ENCODE measurements around the gene INTS12. TPM values are rescaled to one million over a fixed set of nuclear protein-coding genes. Genes with fewer than 3 reads are reported as not detected.

Gene INTS12
- total RNA-seq, 1 experiment from 2014 or later, result 13.3 TPM

GRCh38 chr4:105753361-105753760 lies 44.9 kb upstream of the INTS12 start:
- ChIA-PET CTCF (no interaction called here), POLR2A (ENCODE audit: unreplicated experiment) (no interaction called here)
- H3K9me3 ChIP-seq (ENCODE audit: low read length), result no peaks in the 10 kb centered on the region
- no peaks in the 10 kb centered on the region for H3K79me2 ChIP-seq (ENCODE audit: low read length)
- TF ChIP-seq EZH2 (IDR thresholded peaks at IDR 0.05; ENCODE audit: low read length, unreplicated experiment) (no peak), EZH2phosphoT487 (IDR thresholded peaks at IDR 0.05; ENCODE audit: borderline replicate concordance, low read length) (no peak), CTCF (conservative IDR thresholded peaks at IDR 0.05; ENCODE audit: low read depth, low read length) (no peak)
- DNase-seq, result no peak
- no peaks in the 10 kb centered on the region for H3K4me1 ChIP-seq (ENCODE audit: insufficient read depth, low read length)
- H3K4me2 ChIP-seq (ENCODE audit: low read length), result no peak overlapping the region
- no peaks in the 10 kb centered on the region for H3K27me3 ChIP-seq (ENCODE audit: low read length)
- no TSS peak for BruUV-seq (replicated peaks)
- H3K36me3 ChIP-seq (ENCODE audit: low read depth, low read length), result no peaks in the 10 kb centered on the region
- no peaks in the 10 kb centered on the region for H3K9me2 ChIP-seq (replicated peaks; ENCODE audit: low read length)
- no peak overlapping the region for H3K9ac ChIP-seq (ENCODE audit: low read length)
- H4K20me1 ChIP-seq (ENCODE audit: low read length), result no peaks in the 10 kb centered on the region
- no peak overlapping the region for H3K27ac ChIP-seq (ENCODE audit: low read length)
- ATAC-seq, result no peak
- H2AFZ ChIP-seq (ENCODE audit: low read length), result no peak overlapping the region
- H3F3A ChIP-seq (ENCODE audit: low read length, unreplicated experiment), result no peaks in the 10 kb centered on the region
- no peak overlapping the region for H3K4me3 ChIP-seq (ENCODE audit: low read length)
- intact Hi-C loops (cut with micrococcal nuclease), result no loop called here

- no TSS peak for BruUV-seq (replicated peaks)
- TF ChIP-seq EZH2phosphoT487 (IDR thresholded peaks at IDR 0.05; ENCODE audit: borderline replicate concordance, low read length), result no peak
- Histone ChIP-seq H3K9me2 (replicated peaks; ENCODE audit: low read length) (no peaks in the 10 kb centered on the region), H3K4me1 (ENCODE audit: insufficient read depth, low read length) (no peaks in the 10 kb centered on the region), H2AFZ (ENCODE audit: low read length) (no peak overlapping the region), H3K27ac (ENCODE audit: low read length) (no peak overlapping the region), H3K4me3 (ENCODE audit: low read length) (no peak overlapping the region), H3K4me2 (ENCODE audit: low read length) (no peak overlapping the region), H3K79me2 (ENCODE audit: low read length) (no peaks in the 10 kb centered on the region), H3K36me3 (ENCODE audit: low read depth, low read length) (no peaks in the 10 kb centered on the region), H3F3A (ENCODE audit: low read length, unreplicated experiment) (no peaks in the 10 kb centered on the region), H3K9me3 (ENCODE audit: low read length) (no peaks in the 10 kb centered on the region), H3K27me3 (ENCODE audit: low read length) (no peaks in the 10 kb centered on the region), H3K9ac (ENCODE audit: low read length) (no peak overlapping the region), H4K20me1 (ENCODE audit: low read length) (no peaks in the 10 kb centered on the region)
- DNase-seq (no peak), ATAC-seq (no peak)
- intact Hi-C loops (cut with micrococcal nuclease), result no loop called here
- CTCF ChIA-PET, result no interaction called here
- POLR2A ChIA-PET (ENCODE audit: unreplicated experiment), result no interaction called here
Observed at GRCh38 chr4:105751718-105752299, 43.3 kb upstream of the INTS12 start.

GRCh38 chr4:105748222-105748621 lies 39.7 kb upstream of the INTS12 start:
- ATAC-seq (no peak), DNase-seq (no peak)
- no TSS peak for BruUV-seq (replicated peaks)
- ChIA-PET POLR2A (ENCODE audit: unreplicated experiment) (no interaction called here), CTCF (no interaction called here)
- H3K4me1 ChIP-seq (ENCODE audit: insufficient read depth, low read length), result no peaks in the 10 kb centered on the region
- no peaks in the 10 kb centered on the region for H3K9me2 ChIP-seq (replicated peaks; ENCODE audit: low read length)
- no peak overlapping the region for H3K9ac ChIP-seq (ENCODE audit: low read length)
- intact Hi-C loops (cut with micrococcal nuclease), result no loop called here
- H3K27ac ChIP-seq (ENCODE audit: low read length), result no peak overlapping the region
- TF ChIP-seq EZH2phosphoT487 (IDR thresholded peaks at IDR 0.05; ENCODE audit: borderline replicate concordance, low read length) (no peak), EZH2 (IDR thresholded peaks at IDR 0.05; ENCODE audit: low read length, unreplicated experiment) (no peak), CTCF (conservative IDR thresholded peaks at IDR 0.05; ENCODE audit: low read depth, low read length) (no peak)
- H3K4me3 ChIP-seq (ENCODE audit: low read length), result no peak overlapping the region
- no peak overlapping the region for H3K4me2 ChIP-seq (ENCODE audit: low read length)
- H2AFZ ChIP-seq (ENCODE audit: low read length), result no peak overlapping the region
- no peaks in the 10 kb centered on the region for H4K20me1 ChIP-seq (ENCODE audit: low read length)
- no peaks in the 10 kb centered on the region for H3F3A ChIP-seq (ENCODE audit: low read length, unreplicated experiment)
- H3K79me2 ChIP-seq (ENCODE audit: low read length), result no peaks in the 10 kb centered on the region
- no peaks in the 10 kb centered on the region for H3K9me3 ChIP-seq (ENCODE audit: low read length)
- no peaks in the 10 kb centered on the region for H3K36me3 ChIP-seq (ENCODE audit: low read depth, low read length)
- no peaks in the 10 kb centered on the region for H3K27me3 ChIP-seq (ENCODE audit: low read length)

Measured in PC-3 (cell line).